GF-D8 (cell line): ENCODE measurements around the gene GLS2.
A peak's percentile ranks its signal among the peaks of the same experiment; 100 is the strongest.
"Not testable (repeated sequence)": the region's sequence is repeated elsewhere in the genome, so short reads cannot be mapped to it uniquely, and the experiment has no call there.

Source experiments
- DNase-seq: peaks from one replicate; lab custom pipeline; 2025; lab: John Stamatoyannopoulos, UW

Gene GLS2

DNA sequence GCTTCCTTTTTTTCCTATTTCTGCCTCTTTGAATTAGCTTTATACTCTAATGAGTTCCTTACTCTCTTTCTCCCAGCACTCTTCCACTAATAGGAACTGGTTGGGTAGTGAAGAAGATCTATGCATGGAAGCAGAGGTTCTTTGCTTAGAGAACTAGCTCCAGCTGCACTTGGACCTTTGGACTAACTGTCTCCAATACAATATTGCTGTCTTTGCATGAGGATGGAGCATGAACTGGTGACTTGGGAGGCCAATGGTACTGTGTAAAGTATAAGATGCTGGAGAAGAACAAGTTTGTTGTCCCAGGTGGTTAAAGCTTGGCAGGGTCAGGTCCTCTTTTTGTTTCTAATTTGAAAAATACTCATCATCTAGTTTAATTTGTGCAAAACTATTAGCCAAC, 2.4 kb upstream of the GLS2 start:
- DNase-seq = no peak

- no peak for DNase-seq
Measured at GRCh38 chr12:56487448-56488040, 417 bp downstream of the GLS2 start.

GRCh38 chr12:56486694-56487093, 1.3 kb downstream of the GLS2 start:
- no peak for DNase-seq

DNA sequence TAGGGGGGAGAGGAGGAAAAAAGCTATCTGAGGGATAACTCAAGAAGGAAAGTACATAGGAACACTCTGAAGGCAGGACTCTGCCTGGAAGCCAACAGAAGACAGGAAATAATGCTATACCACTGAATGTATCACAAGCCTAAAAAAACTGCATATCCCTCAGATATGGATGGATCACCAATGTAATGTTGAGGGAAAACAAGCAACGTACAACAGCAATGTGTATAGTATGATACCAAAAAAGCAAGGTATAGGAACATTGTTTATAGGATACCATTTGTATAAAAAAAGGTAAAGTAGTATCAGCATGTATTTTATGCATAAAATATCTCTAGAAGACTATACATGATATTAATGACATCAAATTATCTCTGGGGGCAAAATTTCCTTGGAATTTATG, 3.4 kb downstream of the GLS2 start:
- DNase-seq = no peak

DNA sequence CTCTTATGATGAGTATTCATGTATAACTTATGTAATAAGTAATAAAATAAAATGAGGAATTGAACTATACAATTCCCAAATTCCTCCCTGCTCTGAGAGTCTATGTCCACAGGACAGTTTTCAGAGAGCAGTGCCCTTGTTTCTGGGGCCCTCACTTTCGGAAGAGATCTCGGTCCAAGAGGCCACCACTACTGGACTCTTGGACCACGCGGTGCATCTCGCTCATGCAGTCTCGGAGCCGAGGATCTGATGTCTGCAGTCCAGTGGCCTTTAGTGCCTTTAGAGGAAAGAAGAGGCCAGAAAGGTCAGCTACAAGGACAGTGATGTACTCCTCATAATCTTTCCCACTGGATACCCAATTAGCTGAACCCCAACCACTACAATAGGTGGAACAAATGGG, 8.3 kb downstream of the GLS2 start:
- DNase-seq = no peak

GRCh38 chr12:56477521-56478225, 10.3 kb downstream of the GLS2 start:
- no peak for DNase-seq

GRCh38 chr12:56476972-56477432, 11.0 kb downstream of the GLS2 start:
- no peak for DNase-seq

GRCh38 chr12:56476143-56476542, 11.8 kb downstream of the GLS2 start:
- DNase-seq = no peak

DNA sequence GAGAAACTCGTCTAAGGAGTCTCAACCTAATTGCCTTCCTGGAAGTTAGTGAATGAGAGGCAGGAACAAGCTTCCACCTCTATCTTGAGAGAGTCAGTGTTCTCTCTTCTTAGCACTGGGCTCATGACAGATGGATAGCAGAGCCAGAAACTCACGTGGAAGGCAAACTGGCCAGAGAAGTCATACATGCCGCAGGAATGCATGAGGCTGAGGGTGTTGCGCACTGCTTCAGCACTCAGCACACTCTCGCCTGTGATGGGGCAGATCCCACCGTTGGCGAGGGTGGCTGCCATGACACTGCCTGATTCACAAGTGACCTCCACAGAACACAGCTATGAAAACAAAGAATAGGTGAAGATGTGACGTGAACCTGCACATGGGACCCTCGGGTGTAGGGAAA, 13.6 kb downstream of the GLS2 start:
- DNase-seq = no peak

DNA sequence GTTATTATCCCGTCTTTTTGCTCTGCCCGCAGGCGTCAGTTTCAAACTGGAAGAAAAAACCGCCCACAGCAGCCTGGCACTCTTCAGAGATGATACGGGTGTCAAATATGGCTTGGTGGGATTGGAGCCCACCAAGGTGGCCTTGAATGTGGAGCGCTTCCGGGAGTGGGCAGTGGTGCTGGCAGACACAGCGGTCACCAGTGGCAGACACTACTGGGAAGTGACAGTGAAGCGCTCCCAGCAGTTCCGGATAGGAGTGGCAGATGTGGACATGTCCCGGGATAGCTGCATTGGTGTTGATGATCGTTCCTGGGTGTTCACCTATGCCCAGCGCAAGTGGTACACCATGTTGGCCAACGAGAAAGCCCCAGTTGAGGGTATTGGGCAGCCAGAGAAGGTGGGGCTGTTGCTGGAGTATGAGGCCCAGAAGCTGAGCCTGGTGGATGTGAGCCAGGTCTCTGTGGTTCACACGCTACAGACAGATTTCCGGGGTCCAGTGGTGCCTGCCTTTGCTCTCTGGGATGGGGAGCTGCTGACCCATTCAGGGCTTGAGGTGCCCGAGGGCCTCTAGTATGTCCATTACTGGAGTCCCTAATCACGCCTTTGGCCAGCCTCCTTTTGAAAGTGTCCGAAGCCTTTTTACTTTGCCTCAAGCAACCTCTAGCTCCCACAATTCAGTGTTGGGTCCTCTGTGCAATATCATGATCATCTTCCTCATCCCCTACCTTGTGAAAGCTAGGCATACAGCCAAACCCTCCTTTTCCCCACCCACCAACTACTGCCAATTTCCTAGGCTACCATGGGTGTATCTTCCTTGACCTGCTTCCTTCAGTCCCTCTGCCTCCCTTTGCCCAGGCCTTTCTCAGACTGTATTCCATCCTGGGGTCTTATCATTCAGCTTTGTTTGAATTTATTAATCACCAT, 18.7 kb downstream of the GLS2 start:
- DNase-seq = no peak

- peak; percentile 77 for DNase-seq
Measured at GRCh38 chr12:56468216-56469006, 19.6 kb downstream of the GLS2 start, which contains the start of gene SPRYD4. TSS of gene SPRYD4 (plus strand) at chr12:56468578. CDS start at chr12:56468592, 14 bp downstream.

DNA sequence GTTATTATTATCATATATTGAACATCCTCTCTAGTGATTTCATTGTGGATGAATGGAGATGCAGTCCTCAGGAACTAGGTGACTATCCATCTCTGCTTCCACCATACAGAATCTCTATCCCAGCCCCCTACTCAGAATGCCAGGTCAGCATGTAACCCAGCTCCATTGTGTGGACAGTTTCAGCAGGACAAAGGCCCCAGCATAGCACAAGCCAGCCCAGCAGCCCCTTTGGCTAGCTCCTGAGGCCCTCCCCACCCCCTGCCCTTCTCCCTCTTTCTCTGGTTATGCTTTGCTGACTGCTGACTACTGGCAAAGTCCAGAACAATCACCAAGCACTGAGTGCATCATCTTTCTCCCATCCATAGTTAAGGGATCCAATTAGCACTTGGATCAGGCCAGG, 25.4 kb downstream of the GLS2 start:
- no peak for DNase-seq

GRCh38 chr12:56461235-56462159, 26.5 kb downstream of the GLS2 start:
- no peak for DNase-seq

GRCh38 chr12:56457817-56458216, 30.1 kb downstream of the GLS2 start:
- DNase-seq = no peak

- DNase-seq = no peak
Measured at GRCh38 chr12:56454557-56454956, 33.4 kb downstream of the GLS2 start, which contains the start of gene MIP. TSS of gene MIP (minus strand) at chr12:56454657. CDS start at chr12:56454613, 44 bp downstream.

- DNase-seq = no peak
Measured at GRCh38 chr12:56451147-56451546, 36.8 kb downstream of the GLS2 start.

DNA sequence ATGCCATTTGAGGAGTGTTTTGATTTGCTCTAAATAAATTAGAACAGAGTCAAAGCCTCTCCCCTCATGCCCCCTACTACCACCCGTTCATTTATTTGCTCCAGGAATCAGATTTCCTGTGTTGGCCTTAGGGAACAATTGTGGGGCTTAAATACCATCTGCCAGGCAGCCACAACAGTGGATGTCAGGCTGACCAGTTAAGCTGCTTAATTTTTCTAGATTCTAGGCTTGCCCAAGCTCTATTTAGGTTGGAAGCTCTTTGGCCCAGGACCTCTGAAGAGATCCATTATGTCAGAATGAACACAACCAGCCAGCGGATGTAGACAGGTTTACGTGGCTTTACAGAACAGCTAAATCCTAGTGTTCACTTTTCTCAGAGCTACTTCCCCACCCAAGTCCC, 37.7 kb downstream of the GLS2 start:
- DNase-seq = no peak

GRCh38 chr12:56449622-56449984, 38.4 kb downstream of the GLS2 start:
- DNase-seq = no peak

- DNase-seq = peak; percentile 74
Measured at GRCh38 chr12:56448860-56449621, 38.9 kb downstream of the GLS2 start, which contains the start of gene TIMELESS. TSS of gene TIMELESS (minus strand) at chr12:56449426. CDS start at chr12:56434170, 15,256 bp downstream.

GRCh38 chr12:56443208-56443607, 44.8 kb downstream of the GLS2 start:
- not testable (repeated sequence) for DNase-seq
